Bronchial epithelial cell (primary cell): Measurements from ENCODE around the gene CWC25. TPM values are rescaled to one million over a fixed set of nuclear protein-coding genes. Genes with fewer than 3 reads are reported as not detected.
A peak's percentile ranks its signal among the peaks of the same experiment; 100 is the strongest.

Source experiments
- DNase-seq: peaks from one replicate; pipeline ENCODE4 v3.0.0-alpha.2; 2010; ENCODE audit warnings: low read depth
- FAIRE-seq: peaks from 2 replicates; lab custom pipeline; 2011; peaks lifted over from hg19 to GRCh38; lab: Jason Lieb, UNC
- H3K27me3 ChIP-seq: 2 replicates; pipeline ENCODE4 v1.5.1; 2011; ENCODE audit warnings: low read length; ENCODE audit not compliant: control insufficient read depth, insufficient read depth
- H3K36me3 ChIP-seq: 2 replicates; pipeline ENCODE4 v1.5.1; 2011; ENCODE audit warnings: low read length; ENCODE audit not compliant: control insufficient read depth, insufficient read depth
- H3K4me3 ChIP-seq: 2 replicates; pipeline ENCODE4 v1.5.1; 2011; ENCODE audit warnings: mild to moderate bottlenecking, low read depth, low read length, control low read depth
- CTCF ChIP-seq: IDR thresholded peaks from 2 replicates; pipeline ENCODE4 v1.5.1; 2011; ENCODE audit warnings: mild to moderate bottlenecking, moderate library complexity, low read length, control low read depth, inconsistent platforms; ENCODE audit not compliant: insufficient read depth, severe bottlenecking
- total RNA-seq: library from RNA; depleted of rRNA; stranded (reverse); fragments of >200 nt; gene quantifications from 2 replicates; pipeline ENCODE4 v1.2.1, GENCODE V29; 2014

The CWC25 gene
- total RNA-seq, 1 donor from 2014 or later = 11.6 TPM

GRCh38 chr17:38762231-38762630 lies 62.9 kb downstream of the CWC25 start:
- FAIRE-seq (no peak), DNase-seq (no peak)
- peaks cover 23% of the 10 kb centered on the region for H3K36me3 ChIP-seq

GRCh38 chr17:38761612-38762011 lies 63.5 kb downstream of the CWC25 start:
- no peak overlapping the region for H3K4me3 ChIP-seq
- peak; percentile 43 for TF ChIP-seq CTCF
- DNase-seq = peak; percentile 36
- H3K27me3 ChIP-seq = no peaks in the 10 kb centered on the region
- H3K36me3 ChIP-seq = peaks cover 25% of the 10 kb centered on the region
- no peak for FAIRE-seq

More at GRCh38 chr17:38762231-38762630, 62.9 kb downstream of the CWC25 start:
- H3K27me3 ChIP-seq = no peaks in the 10 kb centered on the region
- H3K4me3 ChIP-seq = no peak overlapping the region
- TF ChIP-seq CTCF = no peak

GRCh38 chr17:38753071-38753506 lies 72.0 kb downstream of the CWC25 start:
- DNase-seq (no peak), FAIRE-seq (no peak)
- Histone ChIP-seq H3K27me3 (no peaks in the 10 kb centered on the region), H3K4me3 (peak overlapping the region; percentile 75), H3K36me3 (peaks cover 10% of the 10 kb centered on the region)
- TF ChIP-seq CTCF = no peak

- Histone ChIP-seq H3K4me3 (peak within 1 kb of the TSS; percentile 75), H3K36me3 (peaks cover 10% of the 10 kb centered on the region), H3K27me3 (no peaks in the 10 kb centered on the region)
- peak; percentile 99 for DNase-seq
- FAIRE-seq = no peak
- no peak for TF ChIP-seq CTCF
Measured at GRCh38 chr17:38752308-38753070, 72.6 kb downstream of the CWC25 start, which contains the start of gene PSMB3. TSS of gene PSMB3 (plus strand) at chr17:38752741. CDS start at chr17:38752827, 86 bp downstream.

- DNase-seq = peak; percentile 73
Measured at GRCh38 chr17:38751808-38752307, 73.3 kb downstream of the CWC25 start.

More at GRCh38 chr17:38751808-38752307, 73.3 kb downstream of the CWC25 start:
- FAIRE-seq = no peak
- Histone ChIP-seq H3K27me3 (no peaks in the 10 kb centered on the region), H3K4me3 (peak overlapping the region; percentile 75), H3K36me3 (peaks cover 9% of the 10 kb centered on the region)
- TF ChIP-seq CTCF = no peak
